OCI-LY3 (cell line): ENCODE results near the gene PRRC2A.
A peak's percentile ranks its signal among the peaks of the same experiment; 100 is the strongest.

Source experiments
- H2AFZ ChIP-seq: fragments of 200-600, 300-600 bp; shearing (Covaris generic); 2 replicates; pipeline ENCODE4 v1.6.0; 2014; ENCODE audit warnings: antibody characterized with exemption, low read depth, low read length
- H3K27ac ChIP-seq: fragments of 200-600, 300-600 bp; sonication (generic); 2 replicates; pipeline ENCODE4 v1.5.1; 2014; ENCODE audit warnings: mild to moderate bottlenecking, low read length, moderate library complexity, mixed read lengths
- H3K27me3 ChIP-seq: fragments of 200-600, 300-600 bp; sonication (generic); 2 replicates; pipeline ENCODE4 v1.6.1; 2014; ENCODE audit warnings: low read depth, low read length, mixed read lengths
- H3K36me3 ChIP-seq: fragments of 200-600, 300-600 bp; sonication (generic); replicated peaks from 2 replicates; pipeline ENCODE3; 2014; ENCODE audit warnings: low read depth, low read length, mixed read lengths
- H3K4me1 ChIP-seq: fragments of 300-600, 200-600 bp; sonication (generic); 2 replicates; pipeline ENCODE4 v1.6.1; 2014; ENCODE audit warnings: low read length, mixed read lengths
- H3K4me2 ChIP-seq: fragments of 200-600, 300-600 bp; sonication (generic); 2 replicates; pipeline ENCODE4 v1.6.1; 2014; ENCODE audit warnings: low read length, mixed read lengths
- H3K4me3 ChIP-seq: fragments of 300-600, 200-600 bp; sonication (generic); 2 replicates; pipeline ENCODE4 v1.5.1; 2014; ENCODE audit warnings: antibody characterized with exemption, mild to moderate bottlenecking, low read length, moderate library complexity
- H3K79me2 ChIP-seq: fragments of 300-600, 200-600 bp; shearing (Covaris generic); 2 replicates; pipeline ENCODE4 v1.6.1; 2014; ENCODE audit warnings: mild to moderate bottlenecking, low read length, mixed read lengths
- H3K9ac ChIP-seq: fragments of 300-600, 200-600 bp; shearing (Covaris generic); 2 replicates; pipeline ENCODE4 v1.6.0; 2014; ENCODE audit warnings: mild to moderate bottlenecking, low read length, moderate library complexity
- H3K9me3 ChIP-seq: fragments of 200-600, 300-600 bp; shearing (Covaris generic); 2 replicates; pipeline ENCODE4 v1.6.1; 2014; ENCODE audit warnings: low read length, mixed read lengths; ENCODE audit not compliant: insufficient read depth
- H4K20me1 ChIP-seq: fragments of 200-600, 300-600 bp; sonication (generic); 2 replicates; pipeline ENCODE4 v1.6.1; 2016; ENCODE audit warnings: low read length, mixed read lengths; ENCODE audit not compliant: insufficient read depth
- CTCF ChIP-seq: fragments of 200-600, 300-600 bp; sonication (generic); IDR thresholded peaks from 2 replicates; pipeline ENCODE4 v1.5.1; 2014; ENCODE audit warnings: antibody characterized with exemption, low read length, low read depth
- EZH2phosphoT487 ChIP-seq: fragments of 200-600 bp; shearing (Covaris generic); IDR thresholded peaks from 2 replicates; pipeline ENCODE4 v1.6.1; 2018; ENCODE audit warnings: antibody characterized with exemption, mixed run types, low read depth

PRRC2A gene

DNA sequence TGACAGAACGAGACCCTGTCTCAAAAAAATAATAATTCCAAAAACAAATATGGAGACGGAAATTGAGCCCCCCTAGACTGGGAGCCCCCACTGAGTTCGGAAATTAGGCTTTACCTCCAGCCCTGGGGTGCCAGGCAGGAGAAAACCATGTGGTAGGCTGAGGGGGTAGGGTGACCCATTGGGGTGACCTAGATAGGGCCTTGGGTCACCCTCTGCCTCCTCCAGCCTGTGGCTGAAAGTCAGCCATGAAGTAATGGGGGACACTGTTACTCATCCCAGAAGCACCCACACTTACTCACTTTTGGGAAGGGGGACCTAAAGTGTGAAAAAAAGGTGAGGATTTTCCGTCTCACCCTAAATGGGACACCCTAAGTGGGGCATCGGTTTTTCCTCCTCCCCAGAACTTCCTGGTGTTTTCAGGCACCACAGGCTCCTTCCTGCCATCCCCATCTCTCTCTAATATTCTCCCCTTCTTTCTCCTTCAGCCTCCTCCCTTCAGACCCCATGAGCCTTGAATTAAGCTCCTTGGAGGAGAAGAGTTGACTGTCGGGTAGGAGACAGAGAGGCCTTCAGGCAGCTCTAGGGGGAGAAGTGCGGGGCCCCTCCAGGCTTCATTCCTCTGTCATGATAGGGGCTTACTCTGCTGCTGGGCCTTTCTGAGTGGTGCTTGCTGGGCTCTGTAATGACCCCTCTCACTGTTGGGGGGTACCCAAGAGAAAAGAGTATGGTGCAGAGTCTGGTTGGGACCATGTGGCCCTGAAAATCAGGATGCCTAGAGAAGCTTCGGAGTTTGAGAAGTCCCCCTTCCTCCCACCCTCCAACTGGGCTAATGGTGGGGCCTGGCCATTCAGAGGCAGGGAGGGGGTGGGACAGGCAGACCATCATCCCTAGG is 40.7 kb upstream of the PRRC2A start:
- H3K9me3 ChIP-seq = no peaks in the 10 kb centered on the region
- TF ChIP-seq EZH2phosphoT487 = no peak
- no peak for TF ChIP-seq CTCF
- no peaks in the 10 kb centered on the region for H3K27me3 ChIP-seq
- no peak overlapping the region for H2AFZ ChIP-seq
- H3K4me1 ChIP-seq = peaks cover 43% of the 10 kb centered on the region
- H3K4me2 ChIP-seq = peak overlapping the region; percentile 100
- H3K27ac ChIP-seq = peak overlapping the region; percentile 100
- H3K36me3 ChIP-seq = peaks cover 46% of the 10 kb centered on the region
- peaks cover 88% of the 10 kb centered on the region for H3K79me2 ChIP-seq
- peaks cover 26% of the 10 kb centered on the region for H4K20me1 ChIP-seq
- peak overlapping the region; percentile 98 for H3K4me3 ChIP-seq
- peak overlapping the region; percentile 94 for H3K9ac ChIP-seq

- TF ChIP-seq CTCF (no peak), EZH2phosphoT487 (no peak)
- Histone ChIP-seq H3K79me2 (peaks cover 82% of the 10 kb centered on the region), H3K9me3 (no peaks in the 10 kb centered on the region), H3K4me2 (peak overlapping the region; percentile 100), H3K9ac (peak overlapping the region; percentile 94), H3K27me3 (no peaks in the 10 kb centered on the region), H2AFZ (no peak overlapping the region), H3K4me1 (peaks cover 46% of the 10 kb centered on the region), H3K27ac (peak overlapping the region; percentile 100), H3K4me3 (peak overlapping the region; percentile 98), H3K36me3 (peaks cover 46% of the 10 kb centered on the region), H4K20me1 (peaks cover 26% of the 10 kb centered on the region)
These were observed 40.1 kb upstream of the PRRC2A start for GRCh38 chr6:31580438-31580740.

GRCh38 chr6:31580807-31581433 is 39.6 kb upstream of the PRRC2A start:
- Histone ChIP-seq H2AFZ (no peak overlapping the region), H3K27me3 (no peaks in the 10 kb centered on the region)

More at GRCh38 chr6:31580807-31581433, 39.6 kb upstream of the PRRC2A start:
- Histone ChIP-seq H3K4me2 (peak overlapping the region; percentile 100), H3K4me3 (peak overlapping the region; percentile 98), H3K79me2 (peaks cover 76% of the 10 kb centered on the region), H3K4me1 (peaks cover 51% of the 10 kb centered on the region), H3K36me3 (peaks cover 41% of the 10 kb centered on the region), H4K20me1 (peaks cover 24% of the 10 kb centered on the region), H3K9me3 (no peaks in the 10 kb centered on the region), H3K9ac (peak overlapping the region; percentile 94), H3K27ac (peak overlapping the region; percentile 100)
- no peak for TF ChIP-seq EZH2phosphoT487
- peak; percentile 74 for TF ChIP-seq CTCF
